ENCODE data around the gene PDK1. TPM values are rescaled to one million over a fixed set of nuclear protein-coding genes. Genes with fewer than 3 reads are reported as not detected.

PDK1 gene
- total RNA-seq, 2 donors from 2014 or later, result 8.0 to 17.5 TPM

- WGBS, 2 donors, result 49 to 51% methylated on average over 18 of the region's 18 CpGs
- H3K27ac ChIP-seq, result peak overlapping the region in 2 of 4 donors; percentile 89 to 97
- no peaks in the 10 kb centered on the region for H3K36me3 ChIP-seq (replicated peaks in 1 of 2; ENCODE audit: insufficient read depth in 1 of 2, low read depth in 2 of 2)
- DNase-seq (no peak), ATAC-seq (no peak)
- peaks cover 16% of the 10 kb centered on the region for H3K4me1 ChIP-seq
- intact Hi-C loops (cut with DNase I), result no loop called here
- no peaks in the 10 kb centered on the region for H3K27me3 ChIP-seq
- no peak overlapping the region for H3K4me3 ChIP-seq
- H3K9me3 ChIP-seq, result no peaks in the 10 kb centered on the region
- TF ChIP-seq POLR2A (IDR thresholded peaks at IDR 0.05) (no peak), CTCF (IDR thresholded peaks at IDR 0.05) (no peak)
Observed at GRCh38 chr2:172554352-172555271, 1.3 kb upstream of the PDK1 start.

- H3K27me3 ChIP-seq, result no peaks in the 10 kb centered on the region
- no peaks in the 10 kb centered on the region for H3K9me3 ChIP-seq
- DNase-seq (no peak), ATAC-seq (no peak)
- intact Hi-C loops (cut with DNase I), result no loop called here
- TF ChIP-seq POLR2A (IDR thresholded peaks at IDR 0.05) (no peak), CTCF (IDR thresholded peaks at IDR 0.05) (no peak)
- peak overlapping the region; percentile 59 to 97 (median 91) for H3K27ac ChIP-seq
- peak overlapping the region in 1 of 2 donors; percentile 82 for H3K4me3 ChIP-seq
- H3K36me3 ChIP-seq (replicated peaks in 1 of 2; ENCODE audit: insufficient read depth in 1 of 2, low read depth in 2 of 2), result no peaks in the 10 kb centered on the region
- WGBS, 2 donors, result 2 to 3% methylated on average over 8 of the region's 8 CpGs
- H3K4me1 ChIP-seq, result peaks cover 16% of the 10 kb centered on the region
Observed at GRCh38 chr2:172555272-172555521, 693 bp upstream of the PDK1 start.

GRCh38 chr2:172556284-172557033 lies 569 bp downstream of the PDK1 start:
- intact Hi-C loops (cut with DNase I), result no loop called here
- H3K4me3 ChIP-seq, result peak overlapping the region; percentile 68 to 82
- H3K27ac ChIP-seq, result peak overlapping the region; percentile 72 to 97 (median 91)
- no peaks in the 10 kb centered on the region for H3K27me3 ChIP-seq
- peak; percentile 47 for ATAC-seq
- peak; percentile 51 to 67 (median 58) for DNase-seq
- no peaks in the 10 kb centered on the region for H3K36me3 ChIP-seq (replicated peaks in 1 of 2; ENCODE audit: insufficient read depth in 1 of 2, low read depth in 2 of 2)
- 2 to 6% methylated on average over 10 to 49 of the region's 52 CpGs for WGBS, 2 donors
- H3K4me1 ChIP-seq, result peaks cover 16% of the 10 kb centered on the region
- H3K9me3 ChIP-seq, result no peaks in the 10 kb centered on the region
- TF ChIP-seq CTCF (IDR thresholded peaks at IDR 0.05) (no peak), POLR2A (IDR thresholded peaks at IDR 0.05) (no peak)

GRCh38 chr2:172558372-172558771 lies 2.5 kb downstream of the PDK1 start:
- Histone ChIP-seq H3K27ac (no peak overlapping the region), H3K4me1 (peaks cover 16% of the 10 kb centered on the region), H3K36me3 (replicated peaks in 1 of 2; ENCODE audit: insufficient read depth in 1 of 2, low read depth in 2 of 2) (no peaks in the 10 kb centered on the region), H3K27me3 (no peaks in the 10 kb centered on the region), H3K4me3 (no peak overlapping the region), H3K9me3 (no peaks in the 10 kb centered on the region)
- no peak for DNase-seq
- 57 to 65% methylated on average over 5 of the region's 5 CpGs for WGBS, 2 donors
- intact Hi-C loops (cut with DNase I), result no loop called here
- no peak for TF ChIP-seq POLR2A (IDR thresholded peaks at IDR 0.05)
- TF ChIP-seq CTCF (IDR thresholded peaks at IDR 0.05), result no peak
- ATAC-seq, result no peak
